ENCODE measurements around the gene XCL2.
"Not testable (repeated sequence)": the region's sequence is repeated elsewhere in the genome, so short reads cannot be mapped to it uniquely, and the experiment has no call there.

DNA sequence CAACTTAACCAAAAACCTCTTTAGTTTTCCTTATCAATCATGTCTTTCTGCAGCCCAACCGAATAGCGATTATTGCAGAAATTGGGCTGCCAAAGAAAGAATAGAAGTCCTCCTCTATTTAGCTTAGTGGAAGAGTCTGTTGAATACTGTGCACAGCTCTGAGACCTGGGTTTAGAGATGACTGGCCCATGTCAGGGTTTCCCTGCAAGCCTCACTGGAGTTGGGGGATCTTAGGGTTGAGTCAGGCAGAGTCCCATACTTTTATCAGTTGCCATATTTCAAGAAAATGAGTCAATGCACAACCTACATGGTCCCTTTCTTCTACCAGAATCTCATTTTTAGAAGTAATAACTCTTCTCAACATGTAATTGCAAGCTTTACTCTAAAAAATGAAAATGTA is 36.5 kb upstream of the XCL2 start:
- TF ChIP-seq, protein P1, sequence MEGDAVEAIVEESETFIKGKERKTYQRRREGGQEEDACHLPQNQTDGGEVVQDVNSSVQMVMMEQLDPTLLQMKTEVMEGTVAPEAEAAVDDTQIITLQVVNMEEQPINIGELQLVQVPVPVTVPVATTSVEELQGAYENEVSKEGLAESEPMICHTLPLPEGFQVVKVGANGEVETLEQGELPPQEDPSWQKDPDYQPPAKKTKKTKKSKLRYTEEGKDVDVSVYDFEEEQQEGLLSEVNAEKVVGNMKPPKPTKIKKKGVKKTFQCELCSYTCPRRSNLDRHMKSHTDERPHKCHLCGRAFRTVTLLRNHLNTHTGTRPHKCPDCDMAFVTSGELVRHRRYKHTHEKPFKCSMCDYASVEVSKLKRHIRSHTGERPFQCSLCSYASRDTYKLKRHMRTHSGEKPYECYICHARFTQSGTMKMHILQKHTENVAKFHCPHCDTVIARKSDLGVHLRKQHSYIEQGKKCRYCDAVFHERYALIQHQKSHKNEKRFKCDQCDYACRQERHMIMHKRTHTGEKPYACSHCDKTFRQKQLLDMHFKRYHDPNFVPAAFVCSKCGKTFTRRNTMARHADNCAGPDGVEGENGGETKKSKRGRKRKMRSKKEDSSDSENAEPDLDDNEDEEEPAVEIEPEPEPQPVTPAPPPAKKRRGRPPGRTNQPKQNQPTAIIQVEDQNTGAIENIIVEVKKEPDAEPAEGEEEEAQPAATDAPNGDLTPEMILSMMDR (conservative IDR thresholded peaks at IDR 0.05; ENCODE audit: low read length), result not testable (repeated sequence)
- not testable (repeated sequence) for TF ChIP-seq EZH2phosphoT487 (IDR thresholded peaks at IDR 0.05; ENCODE audit: borderline replicate concordance, low read depth, low read length)

All from OCI-LY7 (cell line).